HCT116 (cell line): ENCODE data around the gene MBLAC1.

Experiments
- CTCF ChIP-seq, 3 experiments: fragments of 200-600 bp in 1 of 3; sonication (generic) in 1 of 3; IDR thresholded peaks in 2 of 3; conservative IDR thresholded peaks in 1 of 3; 2 replicates each; pipeline ENCODE4 v1.5.1; 2012 to 2017; ENCODE audit warnings: low read depth in 2 of 3, low read length in 2 of 3, antibody characterized with exemption in 1 of 3, borderline replicate concordance in 1 of 3, control low read depth in 1 of 3, mild to moderate bottlenecking in 1 of 3, mixed read lengths in 1 of 3, mixed run types in 1 of 3, moderate library complexity in 1 of 3; ENCODE audit not compliant: insufficient read depth in 1 of 3
- EGR1 ChIP-seq: IDR thresholded peaks from 2 replicates; pipeline ENCODE4 v1.6.1; 2012; ENCODE audit warnings: low read depth
- EZH2phosphoT487 ChIP-seq: fragments of 200-600 bp; IDR thresholded peaks from 2 replicates; pipeline ENCODE4 v1.6.1; 2018; ENCODE audit warnings: antibody characterized with exemption, borderline replicate concordance
- MAX ChIP-seq: IDR thresholded peaks from 2 replicates; pipeline ENCODE4 v1.6.1; 2012
- YY1 ChIP-seq: IDR thresholded peaks from 2 replicates; pipeline ENCODE4 v1.6.1; 2011; ENCODE audit warnings: low read length, low read depth, moderate library complexity, mild to moderate bottlenecking; ENCODE audit not compliant: insufficient replicate concordance; ENCODE audit errors: extremely low read depth
- TF ChIP-seq, protein P1 (sequence below): IDR thresholded peaks from 2 replicates; pipeline ENCODE4 v1.6.1; 2012

DNA sequence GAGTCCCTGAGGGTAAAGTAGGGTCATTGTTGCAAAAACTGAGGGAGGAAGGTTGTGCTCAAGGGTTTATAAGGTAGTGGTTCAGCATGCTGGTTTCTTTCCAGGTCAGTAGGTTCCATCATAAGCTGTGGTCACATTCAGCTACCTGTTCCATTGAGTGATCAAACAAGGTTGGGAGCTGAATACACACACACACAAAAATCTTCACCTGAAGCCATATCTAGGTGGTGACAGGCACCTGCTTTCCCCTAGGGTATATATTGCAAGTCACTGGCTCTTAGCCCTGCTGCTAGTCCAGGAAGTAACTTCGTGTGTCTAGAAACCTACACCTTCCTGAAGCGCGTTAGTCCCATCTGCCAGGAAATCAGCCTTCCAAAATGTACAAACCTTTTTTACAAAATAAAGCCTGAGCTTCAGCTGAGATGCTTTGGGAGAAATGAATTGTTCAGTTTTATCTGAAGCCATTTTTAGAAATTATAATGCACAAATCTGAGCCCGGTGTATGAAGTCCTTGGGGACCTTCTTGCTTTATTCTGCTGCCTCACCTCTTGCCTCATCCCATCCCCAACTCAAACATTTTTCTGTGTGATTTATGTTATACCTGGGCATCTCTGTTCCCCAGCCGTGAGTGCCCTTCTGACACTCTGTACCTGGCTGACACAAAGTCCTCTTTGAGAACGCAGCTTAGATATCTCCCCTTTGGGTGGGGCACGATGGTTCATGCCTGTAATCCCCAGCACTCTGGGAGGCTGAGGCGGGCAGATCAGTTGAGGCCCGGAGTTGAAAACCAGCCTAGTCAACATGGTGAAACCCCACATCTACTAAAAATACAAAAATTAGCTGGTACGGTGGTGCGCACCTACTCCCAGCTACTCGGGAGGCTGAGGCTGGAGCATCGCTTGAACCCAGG lies 11.3 kb downstream of the MBLAC1 start:
- TF ChIP-seq CTCF (IDR thresholded peaks at IDR 0.05 in 2 of 3, conservative IDR thresholded peaks at IDR 0.05 in 1 of 3; ENCODE audit: borderline replicate concordance in 1 of 3, insufficient read depth in 1 of 3, low read depth in 2 of 3, low read length in 2 of 3) (no peak), MAX (no peak), YY1 (no peak), EGR1 (no peak), EZH2phosphoT487 (no peak)
- TF ChIP-seq, protein P1, sequence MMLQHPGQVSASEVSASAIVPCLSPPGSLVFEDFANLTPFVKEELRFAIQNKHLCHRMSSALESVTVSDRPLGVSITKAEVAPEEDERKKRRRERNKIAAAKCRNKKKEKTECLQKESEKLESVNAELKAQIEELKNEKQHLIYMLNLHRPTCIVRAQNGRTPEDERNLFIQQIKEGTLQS, result no peak
